Measurements from ENCODE around the gene LIMS2. TPM values are rescaled to one million over a fixed set of nuclear protein-coding genes. Genes with fewer than 3 reads are reported as not detected.

The LIMS2 gene
- polyA plus RNA-seq, 1 donor: 25.0 TPM

DNA sequence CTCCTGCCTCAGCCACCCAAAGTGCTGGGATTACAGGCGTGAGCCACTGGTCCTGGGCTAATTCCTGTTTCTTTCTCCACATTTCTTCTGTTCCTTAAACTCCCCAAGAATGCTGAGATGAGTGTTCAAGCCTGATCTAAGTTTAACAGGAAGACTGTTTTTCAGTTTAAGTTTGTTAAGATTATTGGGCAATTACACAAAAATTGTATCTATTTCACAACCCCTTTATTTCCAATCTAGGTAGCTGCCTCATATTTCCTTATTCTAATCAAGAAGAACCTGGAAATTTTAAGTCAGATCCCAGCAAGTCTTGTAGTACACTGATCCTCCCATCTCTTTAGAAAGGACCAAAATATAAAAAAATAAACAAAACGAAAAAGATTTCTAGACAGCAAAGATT is 37.7 kb upstream of the LIMS2 start:
- no peak overlapping the region for H3K4me3 ChIP-seq (ENCODE audit: low read length)
- peaks cover 44% of the 10 kb centered on the region for H3K36me3 ChIP-seq (ENCODE audit: control insufficient read depth, insufficient read depth, low read length)
- WGBS (ENCODE audit: insufficient coverage, low lambda C conversion rate): 100% methylated on average over 1 of the region's 2 CpGs

GRCh38 chr2:127709336-127709735 is 34.0 kb upstream of the LIMS2 start:
- no peaks in the 10 kb centered on the region for H3K27me3 ChIP-seq (ENCODE audit: control insufficient read depth, insufficient read depth, low read length)
- WGBS (ENCODE audit: insufficient coverage, low lambda C conversion rate): 100% methylated on average over 2 of the region's 13 CpGs
- peaks cover 53% of the 10 kb centered on the region for H3K36me3 ChIP-seq (ENCODE audit: control insufficient read depth, insufficient read depth, low read length)

More for the DNA sequence above, 37.7 kb upstream of the LIMS2 start:
- H3K9me3 ChIP-seq (ENCODE audit: control insufficient read depth, low read depth, low read length): no peaks in the 10 kb centered on the region
- H3K4me1 ChIP-seq (ENCODE audit: control insufficient read depth, insufficient read depth, low read length): no peaks in the 10 kb centered on the region
- H3K27me3 ChIP-seq (ENCODE audit: control insufficient read depth, insufficient read depth, low read length): no peaks in the 10 kb centered on the region
- no peak for DNase-seq
- no peak overlapping the region for H3K27ac ChIP-seq (ENCODE audit: low read length)

GRCh38 chr2:127707890-127708648 is 32.7 kb upstream of the LIMS2 start:
- Histone ChIP-seq H3K27ac (ENCODE audit: low read length) (no peak overlapping the region), H3K9me3 (ENCODE audit: control insufficient read depth, low read depth, low read length) (no peaks in the 10 kb centered on the region), H3K36me3 (ENCODE audit: control insufficient read depth, insufficient read depth, low read length) (peaks cover 52% of the 10 kb centered on the region), H3K27me3 (ENCODE audit: control insufficient read depth, insufficient read depth, low read length) (no peaks in the 10 kb centered on the region), H3K4me1 (ENCODE audit: control insufficient read depth, insufficient read depth, low read length) (peaks cover 4% of the 10 kb centered on the region), H3K4me3 (ENCODE audit: low read length) (no peak overlapping the region)
- WGBS (ENCODE audit: insufficient coverage, low lambda C conversion rate): no CpG with 5 or more reads among the region's 9 CpGs
- peak in 1 of 2 donors; percentile 18 for DNase-seq

More at GRCh38 chr2:127709336-127709735, 34.0 kb upstream of the LIMS2 start:
- H3K4me1 ChIP-seq (ENCODE audit: control insufficient read depth, insufficient read depth, low read length): no peaks in the 10 kb centered on the region
- no peak overlapping the region for H3K27ac ChIP-seq (ENCODE audit: low read length)
- no peaks in the 10 kb centered on the region for H3K9me3 ChIP-seq (ENCODE audit: control insufficient read depth, low read depth, low read length)
- no peak for DNase-seq
- no peak overlapping the region for H3K4me3 ChIP-seq (ENCODE audit: low read length)

DNA sequence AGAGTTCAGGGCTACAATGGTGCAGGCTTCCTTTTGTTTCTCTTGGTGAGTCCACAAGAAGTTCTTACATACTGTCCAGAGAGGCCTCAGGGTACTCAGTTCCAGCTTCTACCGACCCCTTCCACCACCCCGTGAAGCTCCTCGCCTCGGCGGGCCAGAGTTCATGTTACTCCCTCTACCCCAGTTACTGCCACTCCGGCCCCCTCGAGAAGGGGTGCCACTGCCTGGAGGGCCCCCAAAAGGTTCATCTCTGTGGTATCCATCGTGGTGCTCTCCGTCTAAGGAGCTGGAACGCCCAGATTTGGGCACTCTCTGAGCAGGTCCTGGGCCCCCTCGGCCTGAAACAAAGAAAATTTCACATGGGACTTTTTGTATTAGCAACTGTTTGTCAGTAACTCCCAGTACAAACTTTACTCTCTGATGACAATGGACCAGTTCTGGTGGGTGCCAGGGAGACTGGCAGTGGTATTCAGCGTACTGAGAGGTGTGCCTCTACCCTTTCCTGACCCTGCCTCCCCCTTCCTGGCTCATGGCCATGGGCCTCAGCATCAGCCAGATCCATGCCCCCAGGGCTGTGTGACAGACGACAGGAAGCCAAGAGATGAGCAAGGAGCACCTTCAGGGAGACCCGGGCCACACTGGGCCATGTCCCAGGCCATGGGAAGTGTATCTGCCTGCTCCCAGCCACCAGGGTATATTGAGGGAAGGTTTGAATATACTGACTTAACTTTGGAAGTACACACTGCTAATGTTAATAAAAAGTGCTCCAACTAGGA is 31.1 kb upstream of the LIMS2 start:
- 100% methylated on average over 1 of the region's 14 CpGs for WGBS (ENCODE audit: insufficient coverage, low lambda C conversion rate)
- DNase-seq: no peak
- H3K9me3 ChIP-seq (ENCODE audit: control insufficient read depth, low read depth, low read length): no peaks in the 10 kb centered on the region
- peaks cover 12% of the 10 kb centered on the region for H3K4me1 ChIP-seq (ENCODE audit: control insufficient read depth, insufficient read depth, low read length)
- no peak overlapping the region for H3K4me3 ChIP-seq (ENCODE audit: low read length)
- no peak overlapping the region for H3K27ac ChIP-seq (ENCODE audit: low read length)
- H3K27me3 ChIP-seq (ENCODE audit: control insufficient read depth, insufficient read depth, low read length): no peaks in the 10 kb centered on the region
- H3K36me3 ChIP-seq (ENCODE audit: control insufficient read depth, insufficient read depth, low read length): peaks cover 53% of the 10 kb centered on the region

DNA sequence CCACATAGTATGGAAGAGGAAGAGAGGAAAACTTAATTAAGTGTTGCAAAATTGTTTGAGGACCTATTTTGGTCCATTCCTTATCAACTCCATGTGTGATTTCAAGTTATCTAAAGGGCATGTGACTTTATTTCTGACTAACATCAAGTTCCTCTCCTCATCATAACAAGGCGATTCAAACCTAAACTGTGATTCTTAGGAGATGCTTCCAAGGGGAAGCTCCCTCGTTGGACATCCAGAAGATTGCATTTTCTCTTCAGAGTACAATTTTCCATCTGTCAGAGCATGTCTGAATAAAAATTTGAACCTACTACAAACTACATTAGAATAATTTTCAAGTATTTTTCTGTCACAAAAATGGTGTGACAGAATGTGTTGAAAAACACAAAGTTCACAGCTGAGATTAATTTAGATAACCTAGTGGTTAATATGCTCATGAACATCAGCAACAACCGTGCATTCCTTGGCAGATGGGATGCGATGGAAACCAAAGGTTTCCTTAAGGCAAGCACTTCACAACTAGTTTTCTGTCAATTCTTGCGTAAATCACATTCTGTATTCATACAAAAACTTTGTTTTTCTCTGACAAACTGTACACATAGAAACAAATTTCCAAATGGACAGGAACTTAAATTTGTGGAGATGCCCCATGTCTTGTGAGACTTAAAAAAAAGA is 30.2 kb upstream of the LIMS2 start:
- WGBS (ENCODE audit: insufficient coverage, low lambda C conversion rate): 100% methylated on average over 1 of the region's 5 CpGs
- no peaks in the 10 kb centered on the region for H3K27me3 ChIP-seq (ENCODE audit: control insufficient read depth, insufficient read depth, low read length)
- H3K36me3 ChIP-seq (ENCODE audit: control insufficient read depth, insufficient read depth, low read length): peaks cover 50% of the 10 kb centered on the region
- no peak overlapping the region for H3K4me3 ChIP-seq (ENCODE audit: low read length)
- H3K27ac ChIP-seq (ENCODE audit: low read length): no peak overlapping the region
- DNase-seq: no peak
- peaks cover 17% of the 10 kb centered on the region for H3K4me1 ChIP-seq (ENCODE audit: control insufficient read depth, insufficient read depth, low read length)
- H3K9me3 ChIP-seq (ENCODE audit: control insufficient read depth, low read depth, low read length): no peaks in the 10 kb centered on the region

GRCh38 chr2:127704641-127705390 is 29.5 kb upstream of the LIMS2 start:
- peaks cover 43% of the 10 kb centered on the region for H3K36me3 ChIP-seq (ENCODE audit: control insufficient read depth, insufficient read depth, low read length)
- WGBS (ENCODE audit: insufficient coverage, low lambda C conversion rate): 86% methylated on average over 1 of the region's 5 CpGs
- no peaks in the 10 kb centered on the region for H3K9me3 ChIP-seq (ENCODE audit: control insufficient read depth, low read depth, low read length)
- no peak overlapping the region for H3K4me3 ChIP-seq (ENCODE audit: low read length)
- DNase-seq: no peak
- H3K4me1 ChIP-seq (ENCODE audit: control insufficient read depth, insufficient read depth, low read length): peaks cover 21% of the 10 kb centered on the region
- no peaks in the 10 kb centered on the region for H3K27me3 ChIP-seq (ENCODE audit: control insufficient read depth, insufficient read depth, low read length)
- no peak overlapping the region for H3K27ac ChIP-seq (ENCODE audit: low read length)

DNA sequence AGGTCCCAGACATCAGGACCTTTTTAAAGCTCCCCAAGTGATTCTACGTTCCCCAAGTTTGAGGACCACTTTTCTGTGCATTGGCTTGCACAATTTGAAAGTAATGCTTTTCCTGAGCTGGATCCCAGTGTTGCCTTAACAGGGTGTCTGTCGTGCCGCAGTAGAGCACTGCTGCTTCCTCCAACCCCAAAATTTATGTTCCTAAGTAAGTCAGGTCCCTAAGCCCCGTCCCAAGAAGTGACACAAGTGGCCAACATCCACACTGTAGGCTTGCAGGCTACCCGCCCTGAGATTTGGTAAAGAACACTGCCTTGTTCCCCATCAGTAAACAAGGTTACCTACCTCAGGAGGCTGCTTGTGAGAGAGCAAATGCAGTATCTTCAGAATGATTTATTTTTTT is 28.0 kb upstream of the LIMS2 start:
- Histone ChIP-seq H3K9me3 (ENCODE audit: control insufficient read depth, low read depth, low read length) (no peaks in the 10 kb centered on the region), H3K36me3 (ENCODE audit: control insufficient read depth, insufficient read depth, low read length) (peaks cover 29% of the 10 kb centered on the region), H3K27ac (ENCODE audit: low read length) (no peak overlapping the region), H3K27me3 (ENCODE audit: control insufficient read depth, insufficient read depth, low read length) (no peaks in the 10 kb centered on the region), H3K4me1 (ENCODE audit: control insufficient read depth, insufficient read depth, low read length) (peaks cover 21% of the 10 kb centered on the region), H3K4me3 (ENCODE audit: low read length) (no peak overlapping the region)
- no peak for DNase-seq
- no CpG with 5 or more reads among the region's 5 CpGs for WGBS (ENCODE audit: insufficient coverage, low lambda C conversion rate)

GRCh38 chr2:127702395-127703009 is 27.2 kb upstream of the LIMS2 start:
- H3K4me3 ChIP-seq (ENCODE audit: low read length): peak overlapping the region; percentile 40
- H3K4me1 ChIP-seq (ENCODE audit: control insufficient read depth, insufficient read depth, low read length): peaks cover 21% of the 10 kb centered on the region
- H3K27ac ChIP-seq (ENCODE audit: low read length): peak overlapping the region; percentile 65
- DNase-seq: no peak
- H3K27me3 ChIP-seq (ENCODE audit: control insufficient read depth, insufficient read depth, low read length): no peaks in the 10 kb centered on the region
- 85% methylated on average over 6 of the region's 19 CpGs for WGBS (ENCODE audit: insufficient coverage, low lambda C conversion rate)
- H3K36me3 ChIP-seq (ENCODE audit: control insufficient read depth, insufficient read depth, low read length): peaks cover 21% of the 10 kb centered on the region
- H3K9me3 ChIP-seq (ENCODE audit: control insufficient read depth, low read depth, low read length): no peaks in the 10 kb centered on the region

DNA sequence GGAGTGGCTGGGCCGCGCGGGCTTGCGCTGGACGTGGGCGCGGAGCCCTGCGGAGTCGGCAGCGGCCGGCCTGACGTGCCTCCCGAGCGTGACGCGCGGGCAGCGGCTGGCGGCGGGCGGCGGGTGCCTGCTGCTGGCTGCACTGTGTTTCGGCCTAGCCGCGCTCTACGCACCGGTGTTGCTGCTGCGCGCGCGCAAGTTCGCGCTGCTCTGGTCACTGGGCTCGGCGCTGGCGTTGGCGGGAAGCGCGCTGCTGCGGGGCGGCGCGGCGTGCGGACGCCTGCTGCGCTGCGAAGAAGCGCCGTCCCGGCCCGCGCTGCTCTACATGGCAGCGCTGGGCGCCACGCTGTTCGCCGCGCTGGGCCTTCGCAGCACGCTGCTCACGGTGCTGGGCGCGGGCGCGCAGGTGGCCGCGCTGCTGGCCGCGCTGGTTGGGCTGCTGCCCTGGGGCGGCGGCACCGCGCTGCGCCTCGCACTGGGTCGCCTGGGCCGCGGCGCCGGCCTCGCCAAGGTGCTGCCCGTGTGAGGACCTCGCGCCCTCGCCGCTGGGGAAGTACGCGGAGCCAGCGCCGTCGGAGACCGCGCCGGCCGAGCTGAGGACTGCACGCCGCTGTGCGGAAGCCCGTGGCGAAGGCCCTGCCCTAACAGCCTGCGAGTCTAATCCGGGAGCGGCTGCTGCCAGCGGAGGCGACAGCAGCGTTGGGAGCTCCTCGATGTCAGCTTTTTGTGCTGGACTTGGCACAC is 26.5 kb upstream of the LIMS2 start:
- DNase-seq: peak; percentile 76 to 91
- Histone ChIP-seq H3K4me3 (ENCODE audit: low read length) (peak overlapping the region; percentile 74), H3K4me1 (ENCODE audit: control insufficient read depth, insufficient read depth, low read length) (peaks cover 21% of the 10 kb centered on the region), H3K9me3 (ENCODE audit: control insufficient read depth, low read depth, low read length) (no peaks in the 10 kb centered on the region), H3K36me3 (ENCODE audit: control insufficient read depth, insufficient read depth, low read length) (peaks cover 18% of the 10 kb centered on the region), H3K27me3 (ENCODE audit: control insufficient read depth, insufficient read depth, low read length) (no peaks in the 10 kb centered on the region), H3K27ac (ENCODE audit: low read length) (peak overlapping the region; percentile 98)
- no CpG with 5 or more reads among the region's 108 CpGs for WGBS (ENCODE audit: insufficient coverage, low lambda C conversion rate)
